ENCODE measurements around the gene TMEM62.
"Not testable (repeated sequence)": the region's sequence is repeated elsewhere in the genome, so short reads cannot be mapped to it uniquely, and the experiment has no call there.

TMEM62 gene

DNA sequence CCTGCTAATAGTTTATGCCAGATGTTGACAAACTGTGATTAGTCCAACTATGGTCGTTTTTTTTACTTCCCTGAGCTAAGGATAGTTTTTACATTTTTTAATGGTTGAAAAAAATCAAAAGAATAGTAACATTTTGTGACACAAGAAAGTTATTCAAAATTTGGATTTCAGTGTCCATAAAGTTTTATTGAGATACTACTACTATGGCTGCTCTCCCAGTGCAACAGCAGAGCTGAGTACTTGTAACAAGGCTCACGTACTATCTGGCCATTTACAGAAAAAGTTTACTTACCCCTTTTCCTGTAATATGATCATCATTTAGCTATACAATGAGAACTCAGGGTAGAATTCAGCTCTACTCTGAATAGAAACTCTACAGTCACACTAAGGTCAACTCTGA, 11.5 kb upstream of the TMEM62 start:
- DNase-seq (ENCODE audit: low read depth), result no peak

DNA sequence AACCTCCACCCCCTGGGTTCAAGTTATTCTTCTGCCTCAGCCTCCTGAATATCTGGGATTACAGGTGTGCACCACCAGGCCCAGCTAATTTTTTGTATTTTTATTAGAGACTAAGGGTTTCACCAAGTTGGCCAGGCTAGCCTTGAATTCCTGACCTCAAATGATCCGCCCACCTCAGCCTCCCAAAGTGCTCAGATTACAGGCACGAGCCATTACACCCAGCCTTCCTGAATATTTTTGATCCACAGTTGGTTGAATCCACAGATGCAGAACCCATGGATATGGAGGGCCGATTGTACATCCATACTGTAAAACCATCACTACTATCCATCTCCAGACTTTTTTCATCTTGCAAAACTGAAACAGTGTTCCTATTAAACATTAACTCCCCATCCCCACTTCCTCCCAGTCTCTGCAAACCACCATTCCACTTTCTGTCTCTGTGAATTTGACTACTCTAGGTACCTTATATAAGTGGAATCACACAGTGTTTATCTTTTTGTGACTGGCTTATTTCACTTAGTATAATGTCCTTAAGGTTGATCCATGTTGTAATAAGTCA, 8.2 kb upstream of the TMEM62 start:
- DNase-seq (ENCODE audit: low read depth), result no peak

DNA sequence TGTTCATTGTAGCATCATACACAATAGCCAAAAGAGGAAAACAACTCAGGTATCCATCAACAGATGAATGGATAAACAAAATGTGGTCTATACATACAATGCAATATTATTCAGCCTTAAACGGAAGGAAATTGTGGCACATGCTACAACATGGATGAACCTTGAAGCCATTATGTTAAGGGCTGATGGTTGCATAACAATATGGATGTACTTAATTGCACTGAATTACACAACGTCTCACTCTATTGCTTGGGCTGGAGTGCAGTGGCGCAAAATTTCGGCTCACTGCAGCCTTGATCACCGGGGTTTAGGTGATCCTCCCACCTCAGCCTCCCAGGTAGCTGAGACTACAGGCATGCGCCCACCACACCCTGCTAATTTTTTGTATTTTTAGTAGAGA, 7.0 kb upstream of the TMEM62 start:
- no peak for DNase-seq (ENCODE audit: low read depth)

DNA sequence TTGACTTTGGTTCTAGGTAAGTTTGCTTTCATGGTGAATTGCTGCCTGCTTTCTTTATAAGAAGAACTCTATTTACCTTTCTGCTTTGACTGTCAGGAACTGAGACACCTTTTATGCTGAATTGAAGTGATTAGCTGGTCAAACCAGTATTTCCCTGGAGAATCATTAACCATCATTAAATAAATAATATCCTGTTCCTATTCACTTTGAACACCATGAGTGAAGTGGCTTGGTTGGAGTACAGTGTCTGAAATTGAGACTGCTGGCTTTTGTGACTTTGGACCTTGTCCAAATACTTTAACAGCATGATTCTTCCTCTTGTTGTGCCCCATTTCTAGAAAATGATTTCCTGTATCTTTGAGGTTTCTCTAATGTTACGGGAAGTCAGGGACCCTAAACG, 5.6 kb upstream of the TMEM62 start:
- no peak for DNase-seq (ENCODE audit: low read depth)

DNA sequence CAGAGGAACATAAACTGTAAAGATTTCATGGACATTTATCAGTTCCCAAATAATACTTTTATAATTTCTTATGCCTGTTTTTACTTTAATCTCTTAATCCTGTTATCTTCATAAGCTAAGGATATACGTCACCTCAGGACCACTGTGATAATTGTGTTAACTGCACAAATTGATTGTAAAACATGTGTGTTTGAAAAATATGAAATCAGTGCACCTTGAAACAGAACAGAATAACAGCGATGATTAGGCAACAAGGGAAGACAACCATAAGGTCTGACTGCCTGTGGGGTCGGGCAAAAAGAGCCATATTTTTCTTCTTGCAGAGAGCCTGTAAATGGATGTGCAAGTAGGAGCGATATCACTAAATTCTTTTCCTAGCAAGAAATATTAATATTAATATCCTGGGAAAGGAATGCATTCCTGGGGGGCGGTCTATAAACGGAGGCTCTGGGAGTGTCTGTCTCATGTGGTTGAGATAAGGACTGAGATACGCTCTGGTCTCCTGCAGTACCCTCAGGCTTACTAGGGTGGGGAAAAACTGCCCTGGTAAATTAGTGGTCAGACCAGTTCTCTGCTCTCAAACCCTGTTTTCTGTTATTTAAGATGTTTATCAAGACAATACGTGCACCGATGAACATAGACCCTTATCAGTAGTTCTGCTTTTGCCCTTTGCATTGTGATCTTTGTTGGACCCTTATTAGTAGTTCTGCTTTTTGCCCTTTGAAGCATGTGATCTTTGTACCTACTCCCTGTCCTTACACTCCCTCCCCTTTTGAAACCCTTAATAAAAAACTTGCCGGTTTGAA, 5.0 kb upstream of the TMEM62 start:
- not testable (repeated sequence) for DNase-seq (ENCODE audit: low read depth)

DNA sequence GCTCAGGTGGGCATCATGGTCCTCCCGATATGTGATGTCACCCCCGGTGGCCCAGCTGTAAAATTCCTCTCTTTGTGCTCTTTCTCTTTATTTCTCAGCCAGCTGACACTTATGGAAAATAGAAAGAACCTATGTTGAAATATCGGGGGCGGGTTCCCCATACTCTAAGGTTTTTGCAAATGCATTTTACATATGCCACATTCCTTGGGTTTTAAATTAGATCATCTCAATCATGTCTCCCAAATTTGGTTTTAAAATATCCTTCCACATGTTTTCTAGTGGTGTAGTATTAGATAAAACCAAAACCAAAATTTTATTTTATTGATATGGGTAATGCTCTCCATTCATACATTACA, 4.4 kb upstream of the TMEM62 start:
- no peak for DNase-seq (ENCODE audit: low read depth)

DNA sequence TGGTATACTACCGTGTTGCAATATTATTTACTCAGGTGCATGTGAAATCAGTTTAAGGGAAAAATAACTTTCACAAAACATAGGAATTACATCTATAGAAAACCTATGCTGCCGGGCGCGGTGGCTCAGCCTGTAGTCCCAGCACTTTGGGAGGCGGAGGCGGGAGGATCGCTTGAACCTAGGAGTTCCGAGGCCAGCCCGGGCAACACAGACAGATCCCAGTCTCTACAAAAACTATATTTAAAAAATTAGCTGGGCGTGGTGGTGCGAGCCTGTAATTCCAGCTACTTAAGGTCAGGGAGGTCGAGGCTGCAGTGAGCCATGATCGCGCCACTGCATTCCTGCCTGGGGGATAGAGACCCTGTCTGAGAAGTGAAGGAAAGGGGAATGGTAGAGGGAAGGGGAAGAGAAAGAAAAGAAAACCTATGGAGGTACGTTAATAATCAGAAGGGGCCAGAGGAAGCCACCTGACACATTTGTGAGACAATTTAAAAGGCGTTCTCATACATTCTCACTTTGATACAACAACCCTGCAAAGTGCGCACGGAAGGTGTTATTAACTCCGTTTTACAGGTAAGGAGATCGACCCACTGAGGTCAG, 456 bp upstream of the TMEM62 start:
- DNase-seq (ENCODE audit: low read depth), result no peak

DNA sequence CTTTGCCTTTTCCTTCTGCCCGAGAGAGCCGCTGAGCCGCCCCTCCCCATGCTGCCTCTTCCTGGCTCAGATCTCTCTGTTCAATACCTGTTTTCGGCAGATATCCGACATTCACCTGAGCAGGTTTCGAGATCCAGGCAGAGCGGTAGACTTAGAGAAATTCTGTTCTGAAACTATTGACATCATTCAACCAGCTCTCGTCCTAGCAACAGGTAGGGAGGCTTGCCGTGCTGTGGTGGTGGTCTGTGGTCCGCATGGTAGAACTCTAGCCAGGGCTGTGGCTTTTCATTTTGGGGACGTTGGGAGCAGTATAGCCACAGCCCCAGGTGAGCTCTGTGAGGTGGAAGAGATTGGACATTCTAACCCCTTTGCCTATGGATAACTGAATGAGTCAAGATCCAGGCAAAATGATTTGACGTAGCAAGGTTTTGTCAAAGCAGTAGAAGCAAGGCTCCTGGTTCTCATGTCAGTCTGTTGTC, 810 bp downstream of the TMEM62 start:
- DNase-seq (ENCODE audit: low read depth), result no peak

DNA sequence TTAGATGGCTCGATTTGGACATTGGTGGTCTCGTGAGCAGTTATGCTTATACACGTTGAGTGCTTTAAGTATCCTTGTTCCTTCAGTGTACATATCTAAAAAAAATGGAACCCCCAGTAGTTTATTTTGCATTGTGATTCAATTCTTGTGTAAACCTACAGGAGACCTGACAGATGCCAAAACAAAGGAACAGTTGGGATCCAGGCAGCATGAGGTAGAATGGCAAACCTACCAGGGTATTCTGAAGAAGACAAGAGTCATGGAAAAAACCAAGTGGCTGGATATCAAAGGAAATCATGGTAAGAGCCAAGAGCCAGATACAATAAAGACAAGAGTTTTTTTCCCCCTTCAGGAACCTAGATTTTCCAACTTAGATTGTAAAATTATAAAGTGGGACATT, 2.0 kb downstream of the TMEM62 start:
- DNase-seq (ENCODE audit: low read depth), result no peak

DNA sequence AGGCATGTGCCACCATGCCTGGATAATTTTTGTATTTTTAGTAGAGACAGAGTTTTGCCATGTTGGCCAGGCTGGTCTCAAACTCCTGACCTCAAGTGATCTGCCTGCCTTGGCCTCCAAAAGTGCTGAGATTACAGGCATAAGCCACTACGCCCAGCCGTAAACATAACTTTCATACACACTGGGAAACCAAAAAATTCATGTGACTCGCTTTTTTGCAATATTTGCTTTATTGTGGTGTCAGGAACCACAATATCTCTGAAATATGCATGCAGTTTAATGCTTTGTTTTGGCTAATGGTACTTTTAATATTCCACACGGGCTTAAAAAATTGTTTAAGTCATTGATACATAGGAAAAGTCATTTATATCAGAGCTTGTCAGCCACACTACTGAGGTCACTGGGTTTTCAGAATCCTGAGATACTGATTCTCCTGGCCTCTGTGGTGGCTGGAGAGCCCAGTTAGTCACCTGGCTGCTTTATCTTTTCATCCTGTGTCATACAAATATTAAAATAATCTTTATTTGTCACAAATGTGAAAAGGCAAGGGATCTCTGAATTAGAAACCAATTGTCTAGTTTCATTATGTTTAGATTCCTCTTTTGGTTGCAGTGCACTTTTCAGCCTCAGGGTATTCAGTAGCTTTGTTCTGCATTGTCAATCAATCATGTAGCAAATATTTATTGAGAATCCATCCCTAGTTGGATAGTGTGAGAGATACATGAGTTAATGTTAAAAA, 10.0 kb downstream of the TMEM62 start:
- no peak for DNase-seq (ENCODE audit: low read depth)

DNA sequence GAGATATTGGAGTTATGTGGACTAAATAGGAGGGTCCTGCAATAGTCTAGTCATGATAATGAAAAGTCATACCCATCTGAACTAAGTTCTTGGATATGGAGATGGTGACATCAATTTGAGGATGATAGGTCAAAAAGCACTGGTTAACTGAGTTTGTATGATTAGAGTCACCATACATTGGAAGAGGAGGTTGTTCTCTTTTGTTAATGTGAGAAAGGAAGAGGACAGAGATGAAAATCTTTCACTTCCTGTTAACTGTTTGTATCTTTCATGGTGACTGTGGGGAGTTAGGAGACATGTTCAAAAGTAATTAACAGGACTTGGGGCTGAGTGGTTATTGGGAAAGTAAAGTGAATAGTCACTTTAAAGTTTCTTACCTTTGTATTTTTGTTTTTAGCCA, 11.1 kb downstream of the TMEM62 start:
- DNase-seq (ENCODE audit: low read depth), result no peak

DNA sequence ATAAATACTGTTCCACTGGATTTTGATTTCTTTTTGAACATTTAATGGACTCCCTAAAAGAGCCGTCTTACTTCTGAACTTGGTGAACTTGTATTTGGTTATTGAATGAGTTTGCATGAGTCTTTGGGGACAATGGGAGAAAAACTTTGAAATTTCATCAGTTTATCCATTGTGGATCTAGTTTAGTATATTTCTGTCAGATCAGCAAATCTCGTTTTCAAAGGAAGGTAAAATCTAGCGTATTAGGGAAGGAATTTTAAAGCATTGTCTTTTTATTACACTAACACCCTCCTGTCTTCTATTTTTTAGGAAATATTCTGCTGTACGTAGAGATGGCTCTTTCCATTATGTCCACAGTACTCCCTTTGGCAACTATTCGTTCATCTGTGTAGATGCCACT, 12.8 kb downstream of the TMEM62 start:
- DNase-seq (ENCODE audit: low read depth), result no peak

DNA sequence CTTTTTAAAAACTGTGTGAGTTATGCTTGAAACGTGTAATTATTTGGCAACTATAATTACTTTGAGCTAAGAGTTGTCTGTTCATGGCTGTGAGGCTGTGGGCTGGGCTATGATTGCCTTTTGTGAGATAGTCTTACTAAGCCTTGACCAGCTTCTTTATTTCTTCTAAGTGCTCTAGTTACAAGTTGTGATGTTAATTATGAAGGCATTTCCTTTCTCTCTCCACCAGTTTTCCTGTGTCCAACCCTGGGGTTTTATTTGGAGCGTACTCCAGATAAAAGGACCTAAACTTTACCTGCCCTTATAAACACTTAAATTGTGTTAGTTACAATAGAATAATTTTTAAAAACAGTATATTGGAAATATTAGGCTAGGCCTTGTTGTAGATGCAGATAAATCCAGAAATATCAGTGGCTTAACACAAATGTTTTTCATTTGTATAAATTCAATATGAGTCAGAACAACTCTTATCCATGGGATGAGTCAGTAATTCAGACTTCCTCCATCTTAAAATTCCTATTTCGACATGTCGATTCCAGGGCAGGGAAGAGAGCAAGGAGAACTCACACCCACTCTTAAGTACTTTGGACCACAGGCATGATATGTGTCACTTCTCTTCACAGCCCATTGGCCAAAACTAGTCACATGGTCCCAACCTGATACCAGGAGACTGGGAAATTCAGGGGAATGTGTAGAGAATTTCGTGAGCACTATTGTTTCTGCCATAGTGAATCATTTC, 17.0 kb downstream of the TMEM62 start:
- no peak for DNase-seq (ENCODE audit: low read depth)

DNA sequence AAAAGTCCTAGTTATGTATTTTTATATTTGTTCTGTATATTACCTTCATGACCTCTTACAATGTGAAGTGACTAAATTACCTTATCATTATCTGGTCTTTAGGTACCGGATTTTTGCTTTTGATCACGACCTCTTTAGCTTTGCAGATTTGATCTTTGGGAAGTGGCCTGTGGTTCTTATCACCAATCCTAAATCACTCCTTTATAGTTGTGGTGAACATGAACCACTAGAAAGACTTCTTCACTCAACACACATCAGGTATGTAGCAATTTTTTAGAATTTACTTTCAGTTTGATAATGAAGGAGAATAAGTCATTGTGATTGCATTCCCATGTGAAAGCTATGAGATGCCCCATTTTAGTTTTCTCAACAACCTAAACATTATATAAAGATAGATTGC, 18.3 kb downstream of the TMEM62 start:
- DNase-seq (ENCODE audit: low read depth), result no peak

DNA sequence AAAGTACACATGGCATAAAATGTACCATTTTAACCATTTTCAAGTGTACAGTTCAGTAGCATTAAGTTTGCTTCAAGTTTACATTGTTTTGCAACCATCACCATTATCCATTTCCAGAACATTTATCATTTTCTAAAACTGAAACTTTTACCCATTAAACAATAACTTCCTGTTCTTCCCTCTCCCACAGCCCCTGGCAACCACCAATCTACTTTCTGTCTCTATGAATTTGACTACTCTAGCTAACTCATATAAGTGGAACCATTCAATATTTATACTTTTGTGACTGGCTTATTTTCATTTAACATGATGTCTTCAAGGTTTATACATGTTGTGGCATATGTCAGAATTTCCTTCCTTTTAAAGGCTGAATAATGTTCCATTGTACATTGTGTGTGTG, 19.9 kb downstream of the TMEM62 start:
- DNase-seq (ENCODE audit: low read depth), result no peak

DNA sequence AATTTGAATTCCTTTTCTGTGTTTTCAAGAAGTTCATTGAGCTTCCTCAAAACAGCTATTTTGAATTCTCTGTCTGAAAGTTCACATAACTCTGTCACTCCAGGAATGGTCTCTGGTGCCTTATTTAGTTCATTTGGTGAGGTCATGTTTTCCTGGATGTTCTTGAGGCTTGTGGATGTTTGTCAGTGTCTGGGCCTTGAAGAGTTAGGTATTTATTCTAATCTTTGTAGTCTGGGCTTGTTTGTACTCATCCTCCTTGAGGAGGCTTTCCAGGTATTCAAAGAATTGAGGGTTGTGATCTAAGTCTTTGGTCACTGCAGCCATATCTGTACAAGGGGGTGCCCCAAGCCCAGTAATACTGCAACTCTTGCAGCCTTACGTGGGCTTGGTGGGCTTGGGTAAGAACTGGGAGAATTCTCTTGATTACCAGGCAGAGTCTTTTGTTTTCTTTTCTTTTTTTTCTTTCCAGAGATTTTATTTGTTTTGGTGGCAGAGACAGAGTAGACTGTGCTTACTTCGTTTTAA, 32.5 kb downstream of the TMEM62 start:
- no peak for DNase-seq (ENCODE audit: low read depth)

DNA sequence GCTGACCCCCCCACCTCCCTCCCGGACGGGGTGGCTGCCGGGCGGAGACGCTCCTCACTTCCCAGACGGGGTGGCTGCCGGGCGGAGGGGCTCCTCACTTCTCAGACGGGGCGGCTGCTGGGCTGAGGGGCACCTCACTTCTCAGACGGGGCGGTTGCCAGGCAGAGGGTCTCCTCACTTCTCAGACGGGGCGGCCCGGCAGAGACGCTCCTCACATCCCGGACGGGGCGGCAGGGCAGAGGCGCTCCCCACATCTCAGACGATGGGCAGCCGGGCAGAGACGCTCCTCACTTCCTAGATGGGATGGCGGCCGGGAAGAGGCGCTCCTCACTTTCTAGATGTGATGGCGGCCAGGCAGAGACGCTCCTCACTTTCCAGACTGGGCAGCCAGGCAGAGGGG, 33.9 kb downstream of the TMEM62 start:
- not testable (repeated sequence) for DNase-seq (ENCODE audit: low read depth)

DNA sequence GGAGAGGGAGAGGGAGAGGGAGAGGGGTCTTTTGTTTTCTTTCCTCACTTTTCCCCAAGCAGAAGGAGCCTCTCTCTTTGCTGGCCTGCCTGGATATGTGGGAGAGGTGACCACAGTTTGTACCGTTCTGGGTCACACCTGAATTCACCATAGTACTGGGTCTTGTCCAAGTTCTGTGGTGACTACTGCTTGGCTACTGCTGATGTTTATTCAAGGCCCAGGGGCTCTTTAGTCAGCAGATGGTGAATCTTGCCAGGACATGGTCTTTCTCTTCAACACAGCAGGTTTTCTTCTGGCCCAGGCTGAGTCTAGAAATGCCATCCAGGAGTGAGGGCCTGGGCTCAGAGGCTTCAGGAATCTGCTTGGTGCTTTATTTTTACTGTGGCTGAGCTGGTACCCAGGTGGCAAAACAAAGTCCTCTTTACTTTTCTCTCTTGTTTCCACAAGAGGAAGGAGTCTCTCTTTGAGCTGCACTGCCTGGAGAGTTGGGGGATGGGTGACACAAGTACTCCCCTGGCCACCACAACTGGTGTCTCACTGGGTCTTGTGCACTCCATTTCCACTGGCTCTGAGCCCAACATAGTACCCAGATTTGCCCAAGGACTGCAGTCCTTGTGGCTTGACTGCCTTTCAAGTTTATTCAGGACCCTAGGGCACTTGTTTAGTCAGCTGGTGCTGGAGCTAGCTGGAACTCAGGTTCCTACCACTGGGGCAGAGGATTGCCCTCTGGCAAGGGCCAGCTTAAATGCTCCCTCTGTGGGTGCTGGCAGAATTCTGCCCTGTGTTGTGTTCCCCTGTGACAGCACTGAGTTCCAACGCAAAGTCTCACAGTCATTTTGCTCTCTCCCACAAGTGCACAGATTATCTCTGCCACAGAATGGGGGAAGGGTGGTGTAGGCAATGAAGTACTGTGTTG, 35.1 kb downstream of the TMEM62 start:
- no peak for DNase-seq (ENCODE audit: low read depth)

DNA sequence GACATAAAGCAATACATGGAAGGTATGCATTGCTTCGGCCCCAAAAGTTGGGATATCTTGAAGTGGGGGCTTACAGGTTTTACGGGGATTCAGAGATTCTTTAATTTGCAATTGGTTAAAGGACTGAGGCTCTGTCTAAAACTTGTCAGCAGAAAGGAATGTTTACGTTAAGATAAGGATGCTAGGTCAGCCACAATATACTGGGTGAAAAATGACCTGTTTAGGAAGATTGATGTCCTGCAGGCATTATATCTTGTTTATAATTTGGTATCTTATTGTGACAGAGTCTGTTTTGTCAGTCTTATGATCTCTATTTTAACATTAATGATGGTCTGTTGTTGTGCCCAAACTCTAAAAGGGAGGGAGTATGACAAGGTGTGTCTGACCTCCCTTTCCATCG, 36.5 kb downstream of the TMEM62 start:
- no peak for DNase-seq (ENCODE audit: low read depth)

DNA sequence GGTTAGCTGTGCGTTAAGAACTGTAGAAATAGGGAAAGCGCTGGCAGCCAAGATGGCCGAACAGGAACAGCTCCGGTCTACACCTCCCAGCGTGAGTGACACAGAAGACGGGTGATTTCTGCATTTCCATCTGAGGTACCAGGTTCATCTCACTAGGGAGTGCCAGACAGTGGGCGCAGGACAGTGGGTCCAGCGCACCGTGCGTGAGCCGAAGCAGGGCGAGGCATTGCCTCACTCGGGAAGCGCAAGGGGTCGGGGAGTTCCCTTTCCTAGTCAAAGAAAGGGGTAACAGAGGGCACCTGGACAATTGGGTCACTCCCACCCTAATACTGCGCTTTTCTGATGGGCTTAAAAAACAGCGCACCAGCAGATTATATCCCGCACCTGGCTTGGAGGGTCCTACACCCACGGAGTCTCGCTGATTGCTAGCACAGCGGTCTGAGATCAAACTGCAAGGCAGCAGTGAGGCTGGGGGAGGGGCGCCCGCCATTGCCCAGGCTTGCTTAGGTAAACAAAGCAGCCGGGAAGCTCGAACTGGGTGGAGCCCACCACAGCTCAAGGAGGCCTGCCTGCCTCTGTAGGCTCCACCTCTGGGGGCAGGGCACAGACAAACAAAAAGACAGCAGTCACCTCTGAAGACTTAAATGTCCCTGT, 42.4 kb downstream of the TMEM62 start:
- not testable (repeated sequence) for DNase-seq (ENCODE audit: low read depth)

Data from activated T-helper 1 cell treated with Interleukin-2 at 50 U/mL for 16 hours (primary cell).